ENCODE results near the gene RGS6. TPM values are rescaled to one million over a fixed set of nuclear protein-coding genes. Genes with fewer than 3 reads are reported as not detected.

Gene RGS6
- total and polyA plus RNA-seq, 4 donors, result 0.21 to 5.4 (median 0.45) TPM

DNA sequence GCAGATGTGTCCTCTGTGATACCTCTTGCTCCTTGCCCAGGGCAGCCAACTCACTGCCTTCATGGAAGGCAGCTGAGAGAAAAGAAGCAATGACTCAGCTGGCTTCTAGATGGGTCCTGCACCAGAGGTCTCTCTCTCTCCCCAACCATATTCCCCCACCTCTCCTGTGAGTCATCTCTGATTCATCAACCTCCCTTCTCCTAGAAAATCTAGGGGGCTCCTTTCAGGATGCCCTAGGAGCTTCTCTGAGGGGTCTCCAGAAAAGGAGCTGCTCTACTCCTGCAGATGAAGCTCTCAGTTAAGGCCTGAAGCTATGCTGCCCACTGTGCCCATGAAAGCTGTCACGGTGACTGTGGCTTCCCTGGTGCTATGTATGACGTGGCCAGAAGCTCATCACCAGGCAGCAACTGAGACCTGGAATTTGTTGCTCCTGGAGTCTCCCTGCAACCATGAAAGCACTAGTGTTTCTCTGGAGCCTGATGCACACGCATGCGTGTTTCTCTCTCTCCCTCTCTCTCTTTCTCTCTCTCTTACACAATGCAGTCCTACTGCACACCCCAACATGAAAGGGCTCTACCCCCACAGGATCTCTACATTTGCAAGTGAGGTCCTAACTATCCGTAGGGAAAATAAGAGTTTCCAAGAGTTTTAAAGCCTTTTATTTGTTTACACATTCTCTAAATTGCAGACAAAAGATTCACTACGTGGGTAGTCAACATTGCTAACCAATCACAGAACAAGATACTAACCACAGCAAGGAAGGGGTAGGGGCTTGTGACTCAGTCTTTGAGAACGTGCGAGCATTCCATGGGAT lies 676.4 kb downstream of the RGS6 start:
- Histone ChIP-seq H3K9me3 (ENCODE audit: control insufficient read depth in 4 of 4, insufficient read depth in 3 of 4, low read length in 3 of 4) (no peaks in the 10 kb centered on the region), H3K27ac (ENCODE audit: low read depth in 1 of 2, low read length in 1 of 2) (no peak overlapping the region), H3K36me3 (ENCODE audit: control insufficient read depth in 4 of 4, insufficient read depth in 4 of 4, low read length in 4 of 4) (no peaks in the 10 kb centered on the region), H3K4me1 (ENCODE audit: control insufficient read depth in 5 of 5, insufficient read depth in 5 of 5, low read length in 5 of 5) (peaks cover 0 to 10% (median 5%) of the 10 kb centered on the region in 5 donors), H3K9ac (ENCODE audit: insufficient read depth in 1 of 2, low read length in 2 of 2) (no peak overlapping the region), H3K27me3 (ENCODE audit: control insufficient read depth in 3 of 3, insufficient read depth in 3 of 3, low read length in 2 of 3) (no peaks in the 10 kb centered on the region), H3K4me3 (no peak overlapping the region)
- DNase-seq (no peak), ATAC-seq (ENCODE audit: insufficient read depth, low FRiP score) (no peak)
- TF ChIP-seq, protein P1, sequence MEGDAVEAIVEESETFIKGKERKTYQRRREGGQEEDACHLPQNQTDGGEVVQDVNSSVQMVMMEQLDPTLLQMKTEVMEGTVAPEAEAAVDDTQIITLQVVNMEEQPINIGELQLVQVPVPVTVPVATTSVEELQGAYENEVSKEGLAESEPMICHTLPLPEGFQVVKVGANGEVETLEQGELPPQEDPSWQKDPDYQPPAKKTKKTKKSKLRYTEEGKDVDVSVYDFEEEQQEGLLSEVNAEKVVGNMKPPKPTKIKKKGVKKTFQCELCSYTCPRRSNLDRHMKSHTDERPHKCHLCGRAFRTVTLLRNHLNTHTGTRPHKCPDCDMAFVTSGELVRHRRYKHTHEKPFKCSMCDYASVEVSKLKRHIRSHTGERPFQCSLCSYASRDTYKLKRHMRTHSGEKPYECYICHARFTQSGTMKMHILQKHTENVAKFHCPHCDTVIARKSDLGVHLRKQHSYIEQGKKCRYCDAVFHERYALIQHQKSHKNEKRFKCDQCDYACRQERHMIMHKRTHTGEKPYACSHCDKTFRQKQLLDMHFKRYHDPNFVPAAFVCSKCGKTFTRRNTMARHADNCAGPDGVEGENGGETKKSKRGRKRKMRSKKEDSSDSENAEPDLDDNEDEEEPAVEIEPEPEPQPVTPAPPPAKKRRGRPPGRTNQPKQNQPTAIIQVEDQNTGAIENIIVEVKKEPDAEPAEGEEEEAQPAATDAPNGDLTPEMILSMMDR (IDR thresholded peaks at IDR 0.05; ENCODE audit: control extremely low read depth, extremely low read depth), result no peak
- 85 to 89% methylated on average over 8 of the region's 8 CpGs for WGBS, 2 donors

DNA sequence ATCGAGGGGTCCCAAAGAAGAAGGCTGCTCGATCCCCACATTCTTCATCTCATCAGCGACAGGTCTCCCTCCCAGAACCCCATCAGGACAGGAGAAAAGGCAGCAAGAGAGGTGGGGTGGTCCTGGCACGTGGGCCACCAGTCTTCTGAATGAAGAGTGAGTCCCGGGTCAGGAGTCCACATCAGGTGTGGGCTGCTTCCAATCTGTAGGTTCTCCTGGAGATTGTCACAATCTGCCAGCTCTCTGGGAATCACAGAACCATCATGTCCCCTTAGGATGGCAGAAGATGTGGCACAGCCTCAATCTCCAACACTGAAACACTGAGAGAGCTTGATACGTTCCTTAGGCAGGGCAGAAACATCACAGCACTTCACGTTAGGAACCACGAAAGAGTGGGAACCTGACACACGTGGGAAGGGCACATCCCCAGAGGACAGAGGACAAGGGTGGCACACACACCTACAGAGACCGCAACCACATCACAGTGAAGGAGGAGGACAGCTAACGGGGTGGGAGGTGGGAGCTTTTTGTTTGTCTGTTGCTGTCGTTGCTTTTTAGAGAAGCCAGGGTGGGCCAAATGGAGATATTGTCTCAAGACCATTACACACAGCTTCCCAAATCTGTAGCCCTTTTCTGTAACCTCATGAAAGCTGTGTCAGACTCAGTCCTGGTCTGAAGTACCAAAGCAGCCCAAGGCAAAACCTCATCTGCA lies 677.1 kb downstream of the RGS6 start:
- H3K4me3 ChIP-seq, result no peak overlapping the region
- H3K9me3 ChIP-seq (ENCODE audit: control insufficient read depth in 4 of 4, insufficient read depth in 3 of 4, low read length in 3 of 4), result no peaks in the 10 kb centered on the region
- H3K36me3 ChIP-seq (ENCODE audit: control insufficient read depth in 4 of 4, insufficient read depth in 4 of 4, low read length in 4 of 4), result no peaks in the 10 kb centered on the region
- no peak overlapping the region for H3K27ac ChIP-seq (ENCODE audit: low read depth in 1 of 2, low read length in 1 of 2)
- no peak overlapping the region for H3K9ac ChIP-seq (ENCODE audit: insufficient read depth in 1 of 2, low read length in 2 of 2)
- TF ChIP-seq, protein P1 (IDR thresholded peaks at IDR 0.05; ENCODE audit: control extremely low read depth, extremely low read depth), result no peak
- 90% methylated on average over 12 of the region's 12 CpGs for WGBS, 2 donors
- no peaks in the 10 kb centered on the region for H3K27me3 ChIP-seq (ENCODE audit: control insufficient read depth in 3 of 3, insufficient read depth in 3 of 3, low read length in 2 of 3)
- no peak for ATAC-seq (ENCODE audit: insufficient read depth, low FRiP score)
- no peak for DNase-seq
- peaks cover 0 to 14% (median 9%) of the 10 kb centered on the region in 5 donors for H3K4me1 ChIP-seq (ENCODE audit: control insufficient read depth in 5 of 5, insufficient read depth in 5 of 5, low read length in 5 of 5)

DNA sequence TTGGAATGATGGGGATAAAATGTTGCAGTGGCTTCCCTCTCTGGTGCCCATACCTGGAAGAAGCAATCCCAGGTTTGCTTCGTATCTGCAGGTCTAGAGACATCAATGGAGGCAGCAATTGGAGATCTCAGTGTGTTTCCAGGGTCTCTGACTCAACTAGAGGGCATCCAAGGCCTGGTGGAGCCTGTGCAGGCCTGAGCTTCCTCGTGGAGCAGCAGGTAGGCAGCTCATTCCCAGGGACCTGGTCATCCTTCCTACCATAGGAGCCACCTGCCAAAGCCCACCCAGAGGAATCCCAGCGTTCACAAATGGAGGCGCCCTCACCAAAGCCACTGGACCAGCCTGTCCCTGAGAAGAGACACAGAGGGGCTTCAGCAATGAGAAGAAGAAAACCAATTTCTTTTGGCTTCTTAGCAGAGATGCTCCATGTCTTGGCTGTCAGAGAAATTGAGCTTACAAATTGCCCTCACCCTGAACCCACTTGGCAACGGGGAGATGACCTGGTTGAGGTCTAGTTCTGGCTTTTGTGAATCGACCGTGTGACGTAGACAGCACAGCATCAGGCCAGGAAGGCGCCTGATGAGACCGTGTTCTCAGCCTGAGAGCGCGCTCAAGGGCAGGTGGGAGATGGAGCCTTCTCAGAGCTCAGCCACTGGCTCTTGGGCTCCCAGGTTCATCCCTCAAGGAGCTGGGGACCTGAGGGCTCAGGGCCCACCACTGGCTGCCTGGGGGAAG lies 678.0 kb downstream of the RGS6 start:
- Histone ChIP-seq H3K27ac (ENCODE audit: low read depth in 1 of 2, low read length in 1 of 2) (no peak overlapping the region), H3K9me3 (ENCODE audit: control insufficient read depth in 4 of 4, insufficient read depth in 3 of 4, low read length in 3 of 4) (no peaks in the 10 kb centered on the region), H3K9ac (ENCODE audit: insufficient read depth in 1 of 2, low read length in 2 of 2) (no peak overlapping the region), H3K27me3 (ENCODE audit: control insufficient read depth in 3 of 3, insufficient read depth in 3 of 3, low read length in 2 of 3) (no peaks in the 10 kb centered on the region), H3K4me1 (ENCODE audit: control insufficient read depth in 5 of 5, insufficient read depth in 5 of 5, low read length in 5 of 5) (peaks cover 0 to 16% (median 9%) of the 10 kb centered on the region in 5 donors), H3K4me3 (no peak overlapping the region), H3K36me3 (ENCODE audit: control insufficient read depth in 4 of 4, insufficient read depth in 4 of 4, low read length in 4 of 4) (no peaks in the 10 kb centered on the region)
- ATAC-seq (ENCODE audit: insufficient read depth, low FRiP score), result no peak
- WGBS, 2 donors, result 92 to 94% methylated on average over 12 of the region's 12 CpGs
- DNase-seq, result no peak
- TF ChIP-seq, protein P1 (IDR thresholded peaks at IDR 0.05; ENCODE audit: control extremely low read depth, extremely low read depth), result no peak

Measured in lung (tissue), 12 donors.